ENCODE measurements around the gene HDAC7.

- TF ChIP-seq CTCF (IDR thresholded peaks at IDR 0.05), result no peak
- no peak for TF ChIP-seq ZFX (IDR thresholded peaks at IDR 0.05; ENCODE audit: borderline replicate concordance)
These were observed 71.2 kb downstream of the HDAC7 start for GRCh38 chr12:47748507-47748828.
